Measurements from ENCODE around the gene ERCC6L2. TPM values are rescaled to one million over a fixed set of nuclear protein-coding genes. Genes with fewer than 3 reads are reported as not detected.

ERCC6L2 gene
- polyA plus RNA-seq, 4 donors = 38.3 to 55.5 (median 46.1) TPM

DNA sequence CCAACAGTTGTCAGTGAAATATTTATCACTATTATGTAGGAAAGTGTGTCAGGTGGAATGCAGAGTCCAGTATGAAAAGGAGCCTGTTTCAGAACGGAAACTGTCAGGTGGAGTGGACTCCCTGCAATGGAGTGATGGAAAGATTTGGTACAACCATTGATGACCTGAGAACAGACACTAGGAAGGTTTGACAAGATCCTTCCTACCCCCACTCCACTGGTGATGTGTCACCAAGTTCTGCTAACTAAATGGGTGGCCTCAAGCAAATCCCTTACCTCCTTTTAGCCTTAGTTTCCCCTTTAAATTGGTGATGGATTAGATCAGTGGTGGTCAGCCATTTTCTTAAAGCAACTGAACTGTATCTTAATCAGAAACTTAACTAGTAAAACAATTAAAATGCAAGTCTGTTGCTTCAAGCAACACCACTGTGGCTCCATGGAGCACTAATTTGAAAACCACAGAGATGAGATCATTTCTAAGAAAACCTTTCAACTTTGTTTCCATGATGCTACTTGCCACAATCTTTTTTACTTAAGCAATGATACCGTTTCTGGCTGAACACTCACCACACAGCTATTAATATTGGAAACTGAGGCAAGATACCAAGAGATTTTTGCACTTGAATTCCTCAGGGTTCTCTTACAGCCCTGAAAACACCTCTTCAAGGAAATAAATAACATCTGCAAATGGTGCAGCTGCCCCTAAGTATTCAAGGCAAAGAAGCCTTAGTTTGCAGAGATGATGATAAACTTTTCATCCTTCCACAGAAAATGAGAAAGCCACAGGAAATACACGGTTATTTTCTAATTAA is 140.6 kb downstream of the ERCC6L2 start:
- DNase-seq (ENCODE audit: low read depth in 4 of 4, low spot score in 3 of 4) = no peak

Measured in left renal pelvis (tissue), 4 donors.